Liver (tissue), 3 donors: ENCODE measurements around the gene RETREG1.

ENCODE experiments used
- CTCF ChIP-seq: fragments of 150-350 bp; IDR thresholded peaks from 2 replicates; pipeline ENCODE4 v1.5.1; 2017; ENCODE audit warnings: improper control_type of control experiment, low read depth, low read length; ENCODE audit not compliant: missing input control
- EGR1 ChIP-seq, 2 donors: IDR thresholded peaks; 2 replicates each; pipeline ENCODE4 v1.6.1; 2016 to 2018; ENCODE audit warnings: antibody characterized with exemption in 2 of 2, low read depth in 2 of 2
- JUND ChIP-seq, 2 donors: IDR thresholded peaks; 2 replicates each; pipeline ENCODE4 v1.6.1; 2016; ENCODE audit warnings: antibody characterized with exemption in 2 of 2
- REST ChIP-seq: IDR thresholded peaks from 2 replicates; pipeline ENCODE4 v1.6.1; 2016; ENCODE audit warnings: antibody characterized with exemption, mild to moderate bottlenecking
- YY1 ChIP-seq: IDR thresholded peaks from 2 replicates; pipeline ENCODE4 v1.6.1; 2016; ENCODE audit warnings: antibody characterized with exemption, mild to moderate bottlenecking
- donor health status: healthy.
- donor health status: healthy.

- TF ChIP-seq YY1 (no peak), CTCF (no peak), REST (no peak), EGR1 (IDR thresholded peaks at IDR 0.05; ENCODE audit: low read depth in 2 of 2) (no peak), JUND (IDR thresholded peaks at IDR 0.05) (no peak)
These were observed 186.3 kb downstream of the RETREG1 start for GRCh38 chr5:16430349-16431089.
